Measurements from ENCODE around the gene TERF2IP.

Gene TERF2IP

GRCh38 chr16:75635036-75635435 is 12.5 kb upstream of the TERF2IP start:
- no peak for DNase-seq (ENCODE audit: low read depth in 2 of 2, low spot score in 1 of 2)

DNA sequence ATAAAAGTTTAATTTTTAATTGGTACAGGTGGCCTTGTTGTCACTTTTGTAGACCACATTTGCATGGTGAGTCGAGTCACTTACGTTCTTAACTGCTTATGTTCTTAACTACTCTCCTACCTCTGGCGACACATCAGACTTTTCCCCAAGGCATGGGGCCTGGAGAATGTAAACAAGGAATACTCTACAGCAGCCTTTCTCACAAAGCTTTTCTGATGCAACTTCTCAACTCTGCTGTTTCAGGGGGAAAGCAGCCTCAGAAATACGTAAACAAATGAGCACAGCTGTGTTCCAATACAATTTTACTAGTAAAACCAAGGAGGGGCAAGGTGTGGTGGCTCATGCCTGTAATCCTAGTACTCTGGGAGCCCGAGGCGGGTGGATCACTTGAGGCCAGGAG is 7.0 kb upstream of the TERF2IP start:
- DNase-seq (ENCODE audit: low read depth in 2 of 2, low spot score in 1 of 2), result no peak

- no peak for DNase-seq (ENCODE audit: low read depth in 2 of 2, low spot score in 1 of 2)
Observed at GRCh38 chr16:75644240-75645012, 3.1 kb upstream of the TERF2IP start.

- DNase-seq (ENCODE audit: low read depth in 2 of 2, low spot score in 1 of 2), result no peak
Observed at GRCh38 chr16:75647112-75647491, 471 bp upstream of the TERF2IP start.

- DNase-seq (ENCODE audit: low read depth in 2 of 2, low spot score in 1 of 2), result peak; percentile 67 to 70
Observed at GRCh38 chr16:75648265-75649076, 898 bp downstream of the TERF2IP start.

- no peak for DNase-seq (ENCODE audit: low read depth in 2 of 2, low spot score in 1 of 2)
Observed at GRCh38 chr16:75653922-75654321, 6.3 kb downstream of the TERF2IP start.

GRCh38 chr16:75658175-75658574 is 10.6 kb downstream of the TERF2IP start:
- DNase-seq (ENCODE audit: low read depth in 2 of 2, low spot score in 1 of 2), result no peak

DNA sequence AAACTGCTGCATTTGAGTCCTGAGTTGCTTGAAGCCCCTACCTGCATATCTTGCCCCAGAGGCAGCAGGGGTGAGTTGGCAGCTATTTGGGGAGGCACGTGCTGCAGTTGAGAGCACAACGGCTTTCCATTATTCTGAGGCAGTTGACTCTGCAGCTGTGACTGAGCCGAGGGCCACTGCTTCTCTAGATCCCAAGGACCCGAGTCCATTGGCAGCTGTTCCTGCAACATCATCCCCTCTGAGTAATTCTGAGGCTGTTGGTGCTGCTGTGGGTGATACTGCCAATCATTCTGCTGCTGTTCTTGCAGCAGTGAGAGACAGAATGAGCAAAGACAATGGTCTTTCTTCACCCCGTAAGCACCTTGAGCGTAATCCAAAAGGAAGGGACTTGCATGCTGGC is 12.7 kb downstream of the TERF2IP start:
- no peak for DNase-seq (ENCODE audit: low read depth in 2 of 2, low spot score in 1 of 2)

DNA sequence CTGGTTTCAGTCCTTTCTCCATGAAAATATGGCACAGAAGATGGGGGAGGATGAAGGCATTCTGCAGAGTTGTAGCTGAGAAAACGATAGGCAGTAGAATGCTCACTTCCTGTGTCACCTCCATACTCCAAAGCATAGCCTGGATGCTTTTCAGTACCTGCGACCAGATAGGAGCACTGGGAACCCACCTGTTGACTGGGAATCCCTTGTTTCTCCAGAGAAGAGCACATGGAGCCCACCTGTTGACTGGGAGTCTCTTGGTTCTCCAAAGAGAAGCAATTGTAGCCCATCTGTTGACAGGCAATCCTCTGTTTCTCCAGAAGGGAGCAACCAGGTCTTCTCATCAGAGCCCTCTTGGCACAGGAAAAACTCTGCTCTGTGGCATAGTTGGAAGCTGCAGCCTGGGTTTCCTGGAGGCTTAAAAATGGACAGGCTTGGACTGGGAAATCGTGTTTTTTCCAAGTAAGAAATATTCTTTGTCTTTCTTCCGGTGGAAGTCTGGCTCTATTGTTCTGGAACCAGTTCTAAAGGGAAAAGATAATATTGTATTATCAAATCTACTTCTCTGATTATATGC is 13.2 kb downstream of the TERF2IP start:
- no peak for DNase-seq (ENCODE audit: low read depth in 2 of 2, low spot score in 1 of 2)

- no peak for DNase-seq (ENCODE audit: low read depth in 2 of 2, low spot score in 1 of 2)
Observed at GRCh38 chr16:75667503-75667902, 19.9 kb downstream of the TERF2IP start.

DNA sequence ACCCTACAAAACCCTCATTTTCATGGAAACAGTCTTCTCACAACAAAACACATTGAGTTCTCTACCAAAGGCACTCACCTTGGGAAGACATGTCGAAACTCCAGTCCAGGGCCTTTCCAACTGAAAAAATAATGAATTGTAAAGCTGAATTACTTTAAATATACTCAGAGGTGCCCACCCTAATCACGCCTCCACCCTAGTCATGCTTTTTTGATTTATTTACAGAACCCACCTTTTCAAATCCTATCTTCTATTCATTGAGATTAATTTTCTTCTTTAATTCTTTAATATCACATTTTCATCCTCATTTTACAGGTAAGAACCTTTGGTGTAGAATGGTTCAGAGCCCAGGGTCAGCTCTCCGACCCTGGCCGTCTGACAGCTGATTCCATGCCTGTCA is 29.3 kb downstream of the TERF2IP start, which contains the start of gene CPHXL2:
Gene CPHXL2, minus strand, starts transcription at position 101 of the 400 bp plus-strand sequence. Its CDS starts 10 bp downstream, at position 91.
- DNase-seq (ENCODE audit: low read depth in 2 of 2, low spot score in 1 of 2), result no peak

DNA sequence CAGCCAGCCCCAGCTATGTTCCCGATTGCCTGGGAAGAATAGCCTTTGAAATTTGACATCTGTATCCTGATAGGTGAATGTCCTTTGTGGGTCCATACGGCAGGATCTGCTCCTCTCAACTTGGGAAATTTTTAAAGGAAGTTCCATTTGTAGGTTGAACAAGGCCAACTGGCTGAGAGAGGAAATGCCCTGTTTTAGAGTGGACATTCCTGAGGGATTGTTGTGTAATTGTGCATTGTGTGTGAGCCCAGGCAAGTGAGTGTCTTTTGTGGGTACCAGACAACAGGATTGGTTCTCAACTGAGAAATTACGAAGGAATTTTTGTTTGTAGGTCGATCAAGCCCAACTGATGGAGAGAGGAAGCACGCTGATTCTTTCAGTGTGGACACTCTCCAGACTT is 31.8 kb downstream of the TERF2IP start:
- DNase-seq (ENCODE audit: low read depth in 2 of 2, low spot score in 1 of 2), result no peak

DNA sequence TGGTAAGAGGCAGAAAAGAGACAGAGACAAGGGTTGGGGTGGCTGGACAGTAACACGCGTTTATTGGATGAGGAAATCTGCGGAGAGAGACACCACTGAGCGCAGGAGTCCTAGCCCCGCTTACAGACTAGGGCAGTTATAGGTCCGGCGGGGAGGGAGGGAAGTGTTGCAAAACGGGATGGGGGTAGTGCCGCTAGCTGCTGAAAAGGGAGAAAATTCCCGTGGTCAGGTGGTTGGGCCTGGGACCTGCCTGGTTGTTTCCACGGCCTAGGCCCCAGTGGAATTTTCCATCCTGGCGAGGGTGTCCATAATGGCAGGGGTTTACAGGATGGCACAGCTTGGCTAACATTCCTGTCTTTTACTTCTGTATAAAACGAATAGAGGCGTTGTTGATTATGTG is 34.7 kb downstream of the TERF2IP start:
- DNase-seq (ENCODE audit: low read depth in 2 of 2, low spot score in 1 of 2), result no peak

DNA sequence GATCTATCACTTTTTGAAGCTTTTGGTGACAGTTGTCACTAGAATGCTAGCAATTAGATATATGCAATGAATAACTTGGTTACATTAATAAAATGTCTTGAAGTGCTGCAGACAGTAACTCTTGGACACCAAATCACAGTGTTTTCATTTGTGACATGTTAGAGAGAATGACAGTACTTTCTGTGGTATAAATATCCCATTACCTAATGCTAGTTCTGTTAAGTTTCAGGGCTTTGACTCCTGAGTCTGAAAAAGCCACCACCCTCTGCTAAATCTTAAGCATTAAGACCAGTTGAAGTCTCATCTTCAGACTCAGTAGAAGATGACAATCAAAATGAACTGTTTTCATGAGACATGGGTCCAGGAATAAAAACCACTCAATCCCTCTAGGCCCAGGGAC is 39.8 kb downstream of the TERF2IP start:
- DNase-seq (ENCODE audit: low read depth in 2 of 2, low spot score in 1 of 2), result no peak

DNA sequence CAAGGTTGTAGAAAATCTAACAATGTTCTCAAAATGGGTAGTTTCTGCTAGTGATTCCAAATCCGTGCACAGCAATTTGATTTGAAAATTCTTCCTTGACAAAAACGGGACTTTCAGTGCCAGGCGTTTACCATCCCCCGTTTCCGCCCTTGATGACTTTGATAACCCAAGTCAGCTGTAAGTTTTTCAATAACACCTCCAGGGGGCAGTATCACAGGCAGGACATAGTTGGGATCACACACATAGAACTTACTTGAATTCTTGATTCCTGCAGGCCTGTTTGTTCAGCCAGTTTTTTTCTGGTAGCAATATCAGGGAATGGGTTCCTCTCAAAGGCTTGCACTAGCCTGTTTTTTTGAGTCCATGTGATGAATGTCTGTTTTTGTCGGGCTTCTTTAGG is 48.1 kb downstream of the TERF2IP start:
- no peak for DNase-seq (ENCODE audit: low read depth in 2 of 2, low spot score in 1 of 2)

DNA sequence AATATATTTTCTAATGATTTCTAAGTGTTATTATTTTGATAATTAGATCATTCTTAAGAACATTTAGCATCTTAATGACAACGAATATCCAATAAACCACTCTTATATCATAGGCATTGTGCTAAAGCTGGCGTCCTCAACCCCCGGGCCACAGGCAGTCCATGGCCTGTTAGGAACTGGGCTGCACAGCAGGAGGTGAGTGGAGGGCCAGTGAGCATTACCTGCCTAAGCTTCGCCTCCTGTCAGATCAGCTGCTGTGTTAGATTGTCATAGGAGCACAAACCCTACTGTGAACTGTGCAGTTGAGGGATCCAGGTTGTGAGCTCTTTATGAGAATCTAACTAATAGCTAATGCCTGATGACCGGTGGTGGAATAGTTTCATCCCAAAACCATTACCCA is 50.0 kb downstream of the TERF2IP start:
- DNase-seq (ENCODE audit: low read depth in 2 of 2, low spot score in 1 of 2), result no peak

DNA sequence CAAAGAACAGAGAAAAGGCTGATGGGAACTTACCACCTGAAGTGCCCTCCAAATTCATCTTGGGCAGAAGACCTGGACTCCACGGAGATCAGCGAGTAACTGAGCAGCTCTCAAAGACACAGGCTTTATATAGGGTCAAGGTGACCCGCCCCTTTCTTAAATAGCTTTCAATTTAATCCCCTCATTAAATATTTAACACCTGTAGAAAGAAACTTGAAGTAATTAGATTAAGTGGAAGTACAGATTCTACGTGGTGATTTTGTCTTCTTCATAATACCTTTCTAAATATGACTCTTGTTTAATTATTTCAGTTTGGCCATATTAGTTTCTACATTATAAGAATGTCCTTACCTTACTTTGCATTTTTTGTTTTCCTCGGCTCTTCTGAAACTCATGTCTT is 53.8 kb downstream of the TERF2IP start, which contains the start of gene DUXB:
Gene DUXB, minus strand, starts transcription at position 101 of the 400 bp plus-strand sequence. Its CDS starts 43 bp downstream, at position 58.
- no peak for DNase-seq (ENCODE audit: low read depth in 2 of 2, low spot score in 1 of 2)

GRCh38 chr16:75702242-75702641 is 54.7 kb downstream of the TERF2IP start:
- no peak for DNase-seq (ENCODE audit: low read depth in 2 of 2, low spot score in 1 of 2)

- no peak for DNase-seq (ENCODE audit: low read depth in 2 of 2, low spot score in 1 of 2)
Observed at GRCh38 chr16:75703306-75703705, 55.7 kb downstream of the TERF2IP start.

All from stimulated activated CD8-positive, alpha-beta memory T cell treated with anti-CD3 and anti-CD28 coated beads, Interleukin-4, amount 100 ng/mL, for 1 hour (primary cell).